Activated CD8-positive, alpha-beta memory T cell treated with anti-CD3 and anti-CD28 coated beads, Interleukin-2, amount 50 U/mL, for 4 hours (primary cell): ENCODE measurements around the gene CACNA2D2.

Experiments
- DNase-seq: peaks from one replicate; pipeline ENCODE4 v3.0.0-alpha.2; 2020

CACNA2D2 gene

DNA sequence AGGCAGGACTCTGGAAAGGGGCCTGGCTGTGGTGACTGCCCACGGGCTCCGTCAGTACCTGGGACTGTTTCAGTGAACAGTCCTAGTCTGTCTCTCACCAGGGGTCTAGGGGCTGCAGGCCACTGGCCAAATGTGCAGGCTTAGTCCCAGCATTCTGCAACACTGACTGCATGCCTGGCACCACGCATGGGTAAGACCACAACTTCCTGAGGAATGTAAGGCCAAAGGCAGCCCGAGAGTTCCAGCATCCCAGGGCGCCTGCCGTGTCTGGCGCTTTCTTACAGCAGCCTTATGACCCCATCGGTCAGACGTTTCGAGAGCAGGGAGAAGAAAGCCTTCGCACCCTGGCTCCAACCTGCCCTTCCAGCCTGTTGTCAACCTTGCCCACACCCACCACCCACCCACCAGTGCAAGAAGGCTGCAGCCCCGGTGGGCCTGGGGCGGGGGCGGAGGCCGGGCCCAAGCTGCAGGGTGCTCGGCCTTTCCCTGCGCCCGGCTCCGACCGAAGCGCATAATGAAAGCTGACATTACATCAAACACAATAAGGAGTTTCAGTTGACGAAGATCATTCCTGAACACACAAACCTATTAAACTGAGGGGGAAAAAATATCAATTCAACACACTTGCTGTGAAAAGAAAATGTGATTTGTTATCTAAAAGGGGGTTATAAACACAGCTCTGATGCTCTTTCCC lies 114.6 kb downstream of the CACNA2D2 start:
- no peak for DNase-seq

DNA sequence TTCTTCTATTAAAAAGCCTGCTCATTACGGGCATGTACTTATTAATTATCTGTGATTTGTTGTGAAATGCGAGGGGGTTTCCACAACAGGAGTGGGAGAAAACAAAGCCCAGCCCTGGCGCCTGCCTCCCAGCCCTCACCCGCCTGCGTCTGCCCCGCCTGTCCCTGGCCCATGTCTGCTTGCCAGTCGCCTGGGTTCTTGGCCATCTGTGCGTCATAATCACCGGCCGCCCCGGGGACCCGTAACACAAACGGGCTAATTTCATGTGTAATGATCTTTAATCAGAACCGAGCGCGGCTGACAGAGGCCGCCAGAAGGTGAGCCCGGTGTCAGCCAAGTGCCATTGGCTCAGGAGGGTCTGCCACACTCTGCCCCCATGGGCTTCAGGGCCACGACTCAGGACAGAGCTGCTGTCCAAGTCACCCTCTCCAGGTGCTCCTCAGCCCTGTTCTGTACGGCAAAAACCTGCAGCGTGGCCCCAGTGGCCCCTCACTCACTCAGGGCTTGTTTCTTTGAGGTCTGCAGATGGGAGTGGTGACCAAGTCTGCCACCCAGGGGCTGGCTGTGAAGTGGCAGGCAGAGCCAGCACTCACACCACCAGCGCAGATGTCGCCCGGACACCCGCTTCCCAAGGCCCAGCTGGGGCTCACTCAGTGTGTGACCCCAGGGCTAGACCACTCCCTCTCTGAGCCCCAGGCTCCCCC lies 115.3 kb downstream of the CACNA2D2 start:
- no peak for DNase-seq

DNA sequence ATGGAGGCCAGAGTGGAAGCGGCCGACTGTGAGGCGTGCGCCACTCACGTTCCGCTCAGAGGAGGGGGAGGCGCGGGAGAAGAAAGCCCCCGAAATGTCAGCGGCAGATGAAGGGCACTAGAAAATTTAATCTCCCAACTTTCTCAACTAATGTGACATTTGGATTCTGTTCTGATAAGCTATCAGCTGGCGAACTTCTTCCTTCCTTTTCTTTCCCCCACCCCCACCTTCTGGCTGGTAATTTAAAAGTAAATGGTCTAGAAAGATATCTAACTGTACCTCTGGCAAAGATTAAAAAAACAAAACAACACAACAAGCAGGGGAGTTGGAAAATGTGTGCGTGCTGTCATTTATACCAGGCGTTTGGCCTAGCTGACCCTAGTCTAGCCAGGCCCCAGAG lies 117.7 kb downstream of the CACNA2D2 start:
- DNase-seq: no peak

- no peak for DNase-seq
These were observed 119.7 kb downstream of the CACNA2D2 start for GRCh38 chr3:50383750-50384149.

- DNase-seq: no peak
These were observed 120.7 kb downstream of the CACNA2D2 start for GRCh38 chr3:50382722-50383121.

GRCh38 chr3:50381383-50381782 lies 122.1 kb downstream of the CACNA2D2 start:
- DNase-seq: no peak

DNA sequence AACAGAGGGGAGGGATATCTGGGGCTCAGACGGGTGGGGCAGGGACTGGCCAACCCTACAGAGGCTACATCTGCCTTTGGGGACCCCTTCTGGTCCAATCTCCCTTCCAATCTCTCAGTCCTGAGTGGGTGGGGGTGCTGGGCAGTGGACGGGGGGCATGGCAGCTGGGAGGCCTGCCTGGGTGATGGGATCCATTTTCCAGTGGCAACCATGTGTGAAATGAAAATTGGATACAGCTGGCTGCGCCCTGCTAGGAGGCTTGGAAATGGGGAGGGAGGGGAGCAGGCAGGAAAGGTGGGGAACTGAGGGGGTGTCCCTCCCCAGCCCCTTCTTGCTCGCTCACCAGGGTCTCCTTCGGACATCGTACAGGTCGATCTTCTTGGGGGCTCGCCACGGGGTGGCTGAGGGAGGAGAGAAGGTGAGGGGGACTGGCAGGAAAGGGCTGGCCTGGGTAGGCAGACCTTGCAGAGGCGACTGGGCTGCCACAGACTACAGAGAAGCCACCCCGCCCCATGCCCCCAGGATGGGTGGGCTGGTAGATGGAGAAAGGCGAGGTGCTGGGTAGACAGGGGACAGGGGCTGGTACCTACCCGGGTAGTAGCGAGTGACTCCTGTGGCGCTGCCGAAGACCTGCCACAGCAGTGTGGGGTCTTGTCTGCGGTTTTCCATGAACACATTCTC lies 122.9 kb downstream of the CACNA2D2 start:
- no peak for DNase-seq

DNA sequence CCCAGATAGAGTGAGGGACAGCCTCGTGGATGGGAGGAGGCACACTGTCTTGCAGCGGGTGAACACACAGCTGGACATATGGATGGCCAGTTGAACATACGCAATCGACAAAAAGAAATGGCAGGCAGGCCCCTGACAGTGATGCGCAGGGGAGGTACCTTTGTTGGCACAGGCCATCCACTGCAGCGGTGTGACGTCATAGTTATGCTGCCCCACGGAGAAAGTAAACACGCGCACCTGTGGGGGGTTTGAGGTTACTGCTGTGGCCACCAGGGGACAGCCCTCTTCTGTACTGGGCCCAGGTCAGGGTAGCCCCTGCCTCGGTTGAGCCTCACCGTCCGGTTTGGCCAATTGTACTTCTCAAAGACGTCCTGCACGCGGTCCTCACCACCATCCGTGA lies 124.7 kb downstream of the CACNA2D2 start:
- DNase-seq: no peak

DNA sequence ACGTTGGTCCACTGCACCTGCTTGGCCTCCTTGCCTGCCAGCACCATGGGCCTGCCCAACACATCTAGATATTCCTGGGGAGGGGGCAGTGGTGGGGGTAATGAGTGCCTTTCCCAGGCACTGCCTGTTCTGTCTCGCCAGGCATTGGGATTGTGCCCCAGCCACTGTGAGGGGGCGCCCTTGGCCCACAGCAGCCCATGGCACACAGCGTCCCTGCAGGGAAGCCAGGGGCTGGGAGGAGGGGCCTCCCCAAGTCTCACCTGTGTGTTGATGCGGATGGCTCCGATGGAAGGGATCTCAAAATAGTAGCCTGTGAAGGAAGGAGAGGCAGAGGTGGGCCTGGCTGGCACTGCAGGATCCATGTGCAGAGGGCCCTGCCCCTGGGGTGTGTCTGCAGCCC lies 125.4 kb downstream of the CACNA2D2 start:
- DNase-seq: no peak

DNA sequence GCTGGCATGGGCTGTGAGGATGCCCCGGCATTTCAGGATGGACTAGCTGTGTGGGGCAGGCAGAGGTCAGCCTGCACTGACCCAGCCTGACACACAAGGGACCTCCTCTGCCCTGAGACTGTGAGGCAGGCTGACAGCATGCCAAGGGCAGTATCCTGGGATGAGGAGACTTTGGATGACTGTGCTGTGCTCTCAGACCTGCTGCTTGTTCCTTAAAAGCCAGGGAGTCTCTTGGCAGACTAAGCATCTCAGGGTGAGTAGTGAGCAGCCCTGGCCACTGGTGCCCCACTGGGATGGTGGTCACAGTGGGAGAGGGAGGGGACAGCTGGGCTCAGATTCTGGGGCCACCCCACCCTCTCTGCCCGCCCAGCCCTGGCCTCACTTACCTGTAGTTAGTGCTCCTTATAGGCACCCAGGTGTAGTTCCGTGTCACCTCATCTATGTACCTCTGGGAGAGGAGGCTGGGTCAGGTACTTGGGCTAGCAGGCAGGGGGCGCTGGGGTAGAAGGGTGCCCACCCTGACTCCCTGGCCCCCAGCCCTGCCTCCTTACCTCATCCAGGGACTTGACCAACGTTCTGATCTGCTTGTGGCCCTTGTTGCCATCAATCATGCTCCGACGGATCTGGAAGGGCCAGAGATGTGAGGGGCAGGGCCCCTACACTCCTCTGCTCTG lies 128.0 kb downstream of the CACNA2D2 start:
- DNase-seq: no peak

DNA sequence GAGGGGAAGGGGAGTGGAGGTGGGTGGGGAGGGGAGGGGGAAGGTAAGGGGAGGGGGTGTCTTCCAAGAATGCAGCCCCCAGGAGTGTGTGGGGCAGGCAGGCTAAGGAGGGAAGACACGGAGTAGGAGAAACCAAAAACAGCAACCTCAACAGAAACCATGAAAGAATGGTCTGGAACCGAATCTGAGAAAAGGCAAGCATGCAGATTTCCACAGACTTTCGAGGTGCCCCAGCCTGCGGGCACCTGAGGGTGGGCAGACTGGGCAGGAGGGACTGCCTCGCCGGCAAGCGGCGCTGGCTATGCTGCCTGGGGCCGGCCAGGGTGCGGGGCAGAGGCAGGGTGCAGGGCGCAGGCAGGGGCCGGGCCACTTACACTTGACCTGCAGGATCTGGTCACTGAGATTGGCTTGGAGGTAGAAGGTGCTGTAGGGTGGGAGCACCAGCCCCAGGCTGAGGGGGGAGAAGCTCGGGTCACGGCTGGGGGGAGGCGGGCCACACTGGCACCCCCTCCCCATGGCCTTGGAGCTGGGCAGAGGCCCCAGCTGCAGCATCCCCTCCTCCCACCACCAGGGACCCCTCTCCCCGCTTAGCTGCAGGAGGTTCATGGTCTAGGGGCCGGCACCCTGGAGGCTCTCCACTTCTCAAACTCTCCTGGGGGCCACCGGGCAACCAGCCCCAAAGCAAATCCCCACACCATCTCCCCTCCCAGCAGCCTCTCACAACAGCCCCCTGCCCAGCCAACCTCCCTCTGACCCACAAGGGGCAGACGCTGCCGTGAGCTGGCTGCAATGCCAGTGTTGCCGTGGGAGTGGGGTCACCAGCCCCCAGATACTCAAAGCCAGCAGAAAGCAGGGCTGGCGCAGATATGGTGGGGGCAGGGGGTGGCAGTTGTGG lies 128.8 kb downstream of the CACNA2D2 start:
- DNase-seq: no peak

- DNase-seq: no peak
These were observed 130.0 kb downstream of the CACNA2D2 start for GRCh38 chr3:50373146-50374051.

DNA sequence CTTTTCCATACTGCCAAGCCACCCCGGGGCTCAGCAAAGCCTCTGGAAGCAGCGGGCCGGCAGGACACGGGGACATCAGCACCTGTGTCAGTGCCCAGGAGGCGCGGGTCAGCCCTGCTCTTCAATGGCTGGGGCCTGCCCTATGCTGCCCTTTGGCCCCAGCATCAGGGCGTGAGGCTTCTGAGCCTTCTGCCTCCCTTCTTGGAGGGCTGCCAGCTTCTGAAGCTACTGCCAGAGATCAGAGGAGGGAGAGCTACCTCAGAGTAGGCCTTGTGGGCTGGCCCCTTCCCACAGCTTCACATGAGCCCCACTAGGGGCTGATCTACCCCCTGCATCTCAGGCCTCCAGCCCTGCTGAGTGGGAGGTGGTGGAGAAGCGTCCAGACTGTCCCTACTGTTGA lies 131.1 kb downstream of the CACNA2D2 start:
- no peak for DNase-seq

DNA sequence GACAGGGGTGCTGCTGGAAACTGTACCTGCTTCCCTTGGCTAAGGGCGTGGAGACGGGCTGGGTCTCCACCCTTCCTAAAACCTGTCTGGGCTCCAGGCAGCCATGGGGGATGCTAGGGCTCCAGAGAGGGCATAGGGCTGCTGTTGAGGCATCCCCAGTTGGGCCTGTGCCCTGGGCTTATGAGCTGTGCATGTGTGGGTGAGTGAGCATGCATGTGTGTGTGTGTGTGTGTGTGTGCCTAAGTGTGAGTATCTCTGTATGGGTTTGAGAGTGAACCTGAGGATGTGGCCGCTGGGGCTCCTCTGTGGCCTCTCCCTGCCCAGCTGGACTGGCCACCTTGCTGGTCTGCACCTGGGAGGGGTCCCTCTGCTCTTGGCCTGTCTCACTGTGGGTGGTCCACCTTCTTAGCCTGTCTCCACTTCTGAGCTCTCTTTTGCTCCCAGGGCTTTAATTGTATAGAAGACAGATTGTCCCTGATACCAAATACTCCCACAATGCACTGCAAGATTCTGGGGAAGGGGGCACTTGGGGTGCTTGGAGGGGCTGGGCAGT lies 132.2 kb downstream of the CACNA2D2 start:
- DNase-seq: no peak

DNA sequence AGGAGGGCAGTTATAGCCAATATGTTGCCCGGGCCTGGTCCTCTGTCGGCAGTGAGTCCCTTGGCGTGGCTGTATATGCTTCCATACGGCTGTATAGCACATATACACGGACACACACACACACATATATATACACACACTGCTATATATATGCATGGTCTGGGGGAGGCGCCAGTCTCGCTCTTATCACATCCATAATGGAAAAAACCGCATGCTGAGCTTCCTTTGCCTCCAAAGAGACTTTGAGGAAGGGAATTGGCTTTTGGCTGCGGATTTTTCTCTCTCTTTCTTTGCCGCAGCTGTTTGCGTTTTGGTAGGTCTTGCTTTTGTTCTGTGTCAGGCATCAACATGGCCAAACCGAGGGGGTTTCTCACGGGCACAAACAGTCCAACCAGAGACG lies 132.8 kb downstream of the CACNA2D2 start:
- DNase-seq: no peak

DNA sequence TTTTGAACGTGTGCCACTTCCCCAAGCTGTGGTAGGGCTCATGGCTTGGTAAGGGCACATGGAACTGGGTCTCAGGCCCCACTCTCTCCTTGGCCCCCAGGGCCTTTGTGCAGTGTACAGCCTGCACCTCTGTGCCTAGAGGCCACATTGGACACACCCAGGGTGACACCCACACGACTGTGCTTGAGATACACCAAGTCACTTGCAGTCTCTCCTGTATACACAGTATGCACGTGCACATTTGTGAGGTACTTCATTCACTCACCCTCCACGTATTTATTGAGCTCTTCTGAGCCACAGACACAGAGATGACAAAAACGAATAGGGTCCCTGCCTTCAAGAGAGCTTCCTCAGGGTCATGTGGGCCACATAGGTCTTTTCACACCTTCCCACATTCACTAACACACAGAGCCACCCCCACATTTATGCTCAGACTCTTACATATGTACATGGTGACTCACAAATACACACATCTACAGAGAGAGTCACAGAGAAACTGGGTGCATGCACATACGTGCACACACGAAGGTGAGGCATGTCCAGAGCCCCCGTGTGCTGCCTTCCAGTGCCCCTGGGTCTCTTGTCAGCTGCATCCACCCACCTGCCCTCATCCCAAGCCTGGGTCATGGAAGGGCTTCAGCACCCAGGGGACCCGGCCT lies 134.3 kb downstream of the CACNA2D2 start:
- no peak for DNase-seq

GRCh38 chr3:50365842-50366220 lies 137.6 kb downstream of the CACNA2D2 start:
- DNase-seq: no peak

GRCh38 chr3:50365080-50365841 lies 138.2 kb downstream of the CACNA2D2 start:
- peak; percentile 92 for DNase-seq

GRCh38 chr3:50364573-50365079 lies 138.8 kb downstream of the CACNA2D2 start:
- no peak for DNase-seq

DNA sequence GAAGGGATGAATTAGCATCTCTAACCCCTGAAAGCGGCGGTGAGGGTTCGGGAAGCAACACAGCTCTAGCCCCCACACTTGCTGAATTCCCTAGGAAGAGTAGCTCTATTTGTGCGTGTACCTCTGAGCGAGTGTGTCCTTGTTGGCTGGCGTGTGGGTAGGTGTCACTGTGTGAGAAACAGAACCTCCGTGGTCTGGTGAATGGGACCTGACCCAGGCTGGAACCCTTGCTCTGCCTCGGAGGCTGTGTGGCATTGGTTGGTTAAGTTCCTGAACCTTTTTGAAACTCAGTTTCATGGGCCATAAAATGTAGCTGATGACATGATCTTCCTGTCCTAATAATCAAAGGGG lies 143.7 kb downstream of the CACNA2D2 start:
- DNase-seq: no peak
